IPS-NIHi7 (cell line): ENCODE data around the gene ELAC1.
"Not testable (repeated sequence)": the region's sequence is repeated elsewhere in the genome, so short reads cannot be mapped to it uniquely, and the experiment has no call there.

ENCODE experiments used
- DNase-seq: peaks from one replicate; pipeline ENCODE4 v3.0.0; 2012; ENCODE audit warnings: mixed read lengths; ENCODE audit errors: extremely low spot score

ELAC1 gene

DNA sequence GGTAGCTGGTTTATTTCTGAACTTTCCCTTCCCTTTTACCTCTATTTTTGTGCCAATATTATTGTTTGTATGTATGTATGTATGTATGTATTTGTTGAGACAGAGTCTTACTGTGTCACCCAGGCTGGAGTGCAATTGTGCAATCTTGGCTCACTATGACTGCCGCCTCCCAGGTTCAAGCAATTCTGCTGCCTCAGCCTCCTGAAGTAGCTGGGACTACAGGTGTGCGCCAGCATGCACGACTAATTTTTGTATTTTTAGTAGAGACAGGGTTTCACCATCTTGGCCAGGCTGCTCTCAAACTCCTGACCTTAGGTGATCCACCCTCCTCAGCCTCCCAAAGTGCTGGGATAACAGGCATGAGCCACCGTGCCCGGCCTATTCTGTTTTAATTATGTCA is 4.6 kb downstream of the ELAC1 start:
- DNase-seq = not testable (repeated sequence)

DNA sequence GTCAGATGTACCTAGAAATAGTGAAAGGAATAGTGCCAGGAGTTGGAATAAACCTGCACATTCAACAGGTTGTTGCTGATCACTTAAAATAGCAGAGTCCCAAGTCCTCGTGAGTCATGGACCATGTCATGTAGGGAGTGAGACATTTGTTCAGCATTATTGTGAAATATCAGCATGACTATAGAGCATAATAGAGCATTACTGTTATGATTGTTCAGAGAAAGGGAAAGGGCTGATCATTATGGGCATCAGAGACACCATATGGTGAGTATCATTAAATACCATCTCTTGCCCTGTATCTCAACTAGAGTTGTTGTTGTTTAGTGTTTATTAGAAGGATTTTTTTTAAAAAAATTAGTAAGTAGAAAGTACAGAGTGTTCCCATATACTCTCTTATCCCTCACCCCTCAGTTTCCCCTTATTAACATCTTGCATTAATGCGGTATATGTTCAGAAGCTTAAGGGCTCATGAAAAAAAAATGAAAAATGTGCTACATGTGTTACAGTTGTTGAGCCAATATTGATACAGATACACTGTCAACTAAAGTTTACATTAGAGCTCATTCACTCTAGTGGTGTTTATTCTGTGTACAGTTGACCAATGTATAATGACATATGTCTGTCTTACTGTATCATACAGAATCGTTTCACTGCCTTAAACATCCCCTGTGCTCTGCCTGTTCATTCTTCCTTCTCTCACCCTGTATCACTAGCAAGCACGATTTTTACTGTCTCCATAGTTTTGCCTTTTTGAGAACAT is 5.7 kb downstream of the ELAC1 start:
- no peak for DNase-seq

DNA sequence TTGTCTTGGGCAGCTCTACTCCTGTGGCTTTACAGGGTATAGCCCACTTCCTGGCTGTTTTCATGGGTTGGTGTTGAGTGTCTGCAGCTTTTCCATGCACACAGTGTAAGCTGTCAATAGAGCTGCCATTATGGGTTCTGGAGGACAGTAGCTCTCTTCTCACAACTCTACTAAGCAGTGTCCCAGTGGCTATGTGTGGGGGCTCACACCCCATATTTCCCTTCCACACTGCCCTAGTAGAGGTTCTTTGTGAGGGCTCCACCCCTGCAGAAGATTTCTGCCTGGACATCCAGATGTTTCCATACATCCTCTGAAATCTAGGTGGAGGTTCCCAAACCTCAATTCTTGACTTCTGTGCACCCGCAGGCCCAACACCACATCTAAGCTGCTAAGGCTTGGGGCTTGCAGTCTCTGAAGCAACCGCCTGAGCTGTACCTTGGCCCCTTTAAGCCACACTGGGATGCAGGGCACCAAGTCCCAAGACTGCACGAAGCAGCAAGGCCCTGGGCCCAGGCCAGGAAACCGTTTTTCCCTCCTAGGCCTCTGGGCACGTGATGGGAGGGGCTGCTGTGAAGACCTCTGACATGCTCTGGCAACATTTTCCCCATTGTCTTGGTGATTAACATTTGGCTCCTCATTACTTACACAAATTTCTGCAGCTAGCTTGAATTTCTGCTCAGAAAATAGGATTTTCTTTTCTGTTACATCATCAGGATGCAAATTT is 9.4 kb downstream of the ELAC1 start:
- no peak for DNase-seq

DNA sequence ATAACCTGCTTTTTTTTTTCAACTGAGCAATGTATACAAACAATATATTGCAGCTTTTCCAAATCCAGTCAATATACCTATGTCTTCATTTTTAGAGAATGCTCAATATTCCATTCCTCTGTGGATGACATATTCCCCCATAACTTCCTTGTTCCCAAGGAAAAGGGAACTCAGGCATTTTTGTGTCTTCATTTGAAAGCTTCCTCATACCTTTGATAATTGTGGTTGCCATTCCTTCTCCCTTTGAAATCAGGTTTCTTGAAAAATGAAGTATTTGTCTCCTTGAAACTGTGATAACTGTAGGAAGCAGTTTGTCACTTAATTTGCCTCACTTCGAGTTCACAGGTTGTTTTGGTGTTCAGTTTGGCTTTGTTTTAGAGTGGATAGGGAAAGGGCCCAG is 13.5 kb downstream of the ELAC1 start:
- no peak for DNase-seq

DNA sequence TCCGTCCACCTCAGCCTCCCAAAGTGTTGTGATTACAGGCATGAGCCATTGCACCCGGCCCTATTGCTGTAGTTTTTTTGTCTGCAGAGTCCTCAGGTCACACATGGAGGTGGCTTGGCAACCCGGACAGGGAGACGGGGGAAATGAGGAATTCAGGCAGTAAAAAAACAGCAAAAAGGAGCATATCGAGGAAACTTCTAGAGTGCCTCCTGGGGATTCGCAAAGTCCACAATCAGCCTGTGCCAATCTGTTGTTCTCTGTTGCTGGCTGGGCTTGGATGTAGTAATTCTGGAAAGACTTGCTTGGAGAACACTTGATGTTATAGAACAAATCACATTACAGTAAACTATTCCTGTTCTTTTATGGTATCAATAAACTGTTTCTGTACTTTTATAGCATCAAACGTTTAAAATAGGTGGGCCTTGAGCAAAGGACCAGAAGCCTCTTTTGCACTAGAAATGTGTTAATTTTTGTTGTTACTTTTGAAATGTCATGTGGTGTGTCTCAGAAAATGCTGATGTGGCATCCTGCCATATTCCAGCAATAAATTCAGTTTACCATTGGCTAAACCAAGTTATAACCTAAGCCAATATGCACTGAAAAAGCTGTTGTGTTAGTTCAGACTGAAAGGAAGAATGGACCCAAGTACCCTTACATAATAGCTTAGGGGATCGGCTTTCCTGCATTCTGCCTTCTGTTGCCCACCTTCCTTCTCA is 14.4 kb downstream of the ELAC1 start:
- DNase-seq = no peak

DNA sequence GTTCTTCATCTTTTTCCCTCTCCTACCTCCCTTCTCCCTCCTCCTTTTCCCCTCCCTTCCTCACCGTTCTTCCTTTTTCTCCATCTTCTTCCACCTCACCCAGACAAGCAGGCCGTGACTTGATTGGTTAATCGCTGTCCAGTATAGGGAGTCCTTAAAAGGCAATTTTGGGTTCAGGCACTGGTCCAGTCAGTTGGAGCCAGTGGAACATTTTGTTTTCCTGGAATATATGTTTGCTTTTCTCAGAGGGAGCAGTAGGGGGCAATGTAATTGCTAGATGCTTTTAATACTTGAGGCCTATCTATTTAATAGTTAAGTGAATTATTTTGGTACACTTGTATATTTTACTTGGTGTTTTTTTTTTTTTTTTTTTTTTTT is 15.0 kb downstream of the ELAC1 start:
- DNase-seq = no peak

DNA sequence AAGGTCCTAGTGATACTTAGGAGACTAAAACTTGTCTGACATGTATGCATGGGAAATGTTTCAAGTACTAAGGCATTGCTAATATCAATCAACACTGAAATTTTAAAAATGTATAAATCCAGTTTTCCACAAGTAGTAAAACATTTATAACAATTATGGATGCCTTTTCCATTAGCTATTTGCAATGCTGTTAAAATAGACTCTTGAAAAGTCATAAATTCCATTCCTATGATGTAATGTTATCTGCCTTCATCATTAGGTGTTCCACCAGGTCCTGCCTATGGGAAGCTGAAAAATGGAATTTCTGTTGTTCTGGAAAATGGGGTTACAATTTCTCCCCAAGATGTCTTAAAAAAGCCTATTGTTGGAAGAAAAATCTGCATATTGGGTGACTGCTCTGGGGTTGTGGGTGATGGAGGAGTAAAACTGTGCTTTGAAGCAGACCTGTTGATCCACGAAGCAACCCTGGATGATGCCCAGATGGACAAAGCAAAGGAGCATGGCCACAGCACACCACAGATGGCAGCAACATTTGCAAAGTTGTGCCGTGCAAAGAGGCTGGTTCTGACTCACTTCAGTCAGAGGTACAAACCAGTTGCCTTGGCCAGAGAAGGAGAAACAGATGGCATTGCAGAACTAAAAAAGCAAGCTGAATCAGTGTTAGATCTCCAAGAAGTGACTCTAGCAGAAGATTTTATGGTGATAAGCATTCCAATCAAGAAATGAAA is 18.7 kb downstream of the ELAC1 start:
- DNase-seq = no peak

DNA sequence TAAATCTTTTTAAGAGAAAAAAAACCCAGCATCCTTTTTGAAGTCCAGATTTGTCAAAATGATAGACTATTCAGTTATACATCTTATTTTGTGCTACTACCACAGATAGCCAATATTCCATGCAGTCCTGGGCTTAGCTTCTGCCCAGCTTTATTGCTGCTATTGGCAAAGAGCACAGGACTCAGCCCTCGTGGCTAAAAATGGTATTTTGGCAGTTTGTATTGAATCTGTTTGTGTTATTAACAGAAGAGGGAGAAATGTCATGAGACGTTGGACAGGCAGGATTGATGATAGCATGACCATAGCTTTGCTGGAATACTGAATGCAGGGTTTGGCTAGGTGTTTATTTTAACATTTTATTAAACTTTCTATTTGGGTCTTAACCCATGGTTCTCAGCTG is 19.4 kb downstream of the ELAC1 start:
- DNase-seq = no peak

DNA sequence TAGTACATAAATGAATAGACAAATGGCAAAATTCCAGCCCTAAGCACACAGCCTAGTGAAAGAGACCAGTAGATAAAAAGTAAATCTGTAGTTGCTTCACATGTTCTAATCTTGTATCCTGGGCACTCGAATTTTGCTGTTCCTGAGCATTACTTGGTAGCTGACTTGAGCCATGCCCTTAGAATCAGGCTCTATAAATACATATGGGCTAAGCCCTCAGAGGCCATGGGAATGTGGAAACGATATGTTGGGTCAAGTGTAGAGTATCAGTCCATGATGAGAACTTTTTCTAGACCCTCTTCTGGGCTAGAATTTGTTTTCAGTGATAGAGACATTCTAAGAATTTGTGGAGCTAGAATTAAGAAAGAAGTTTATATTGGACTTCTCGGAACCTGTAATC is 21.9 kb downstream of the ELAC1 start:
- DNase-seq = no peak

DNA sequence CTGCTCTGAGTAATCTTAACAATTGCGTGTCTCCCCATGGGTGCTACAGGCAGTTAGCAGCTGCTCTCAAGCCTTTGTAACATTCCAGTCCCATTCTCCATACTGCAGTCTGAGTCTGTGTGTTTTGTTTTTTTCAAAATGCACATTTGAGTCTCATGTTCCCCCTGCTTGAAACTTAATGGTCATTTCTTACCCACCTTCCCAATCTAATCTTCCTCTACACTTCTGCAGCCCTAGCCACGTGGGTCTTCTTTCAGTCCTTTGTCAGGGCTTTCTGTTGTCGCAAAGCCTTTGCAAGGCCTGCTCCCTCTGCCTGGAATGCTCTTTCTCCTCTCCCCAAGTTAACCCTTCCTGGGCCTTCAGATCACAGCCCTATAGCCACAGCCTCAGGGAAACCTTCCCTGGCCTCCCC is 24.5 kb downstream of the ELAC1 start:
- DNase-seq = peak; percentile 67

DNA sequence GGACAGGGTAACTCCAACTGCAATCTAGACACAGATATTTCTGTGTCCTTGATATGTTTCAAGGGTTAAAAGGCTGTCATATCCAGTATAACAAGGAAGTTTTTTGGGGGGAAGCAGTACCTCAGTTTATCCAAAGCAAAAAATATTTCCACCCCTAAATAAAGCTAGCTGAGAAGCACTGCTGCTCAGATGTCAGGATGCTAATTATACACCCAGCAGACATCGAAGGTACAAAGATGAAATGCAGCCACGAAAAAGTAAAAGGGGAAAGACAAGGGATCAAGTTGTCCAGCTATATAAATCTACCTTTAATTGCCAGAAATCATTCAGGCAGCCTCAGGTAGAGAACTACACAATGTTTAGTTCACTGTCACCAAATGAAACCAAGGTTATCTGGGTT is 26.2 kb downstream of the ELAC1 start:
- no peak for DNase-seq

DNA sequence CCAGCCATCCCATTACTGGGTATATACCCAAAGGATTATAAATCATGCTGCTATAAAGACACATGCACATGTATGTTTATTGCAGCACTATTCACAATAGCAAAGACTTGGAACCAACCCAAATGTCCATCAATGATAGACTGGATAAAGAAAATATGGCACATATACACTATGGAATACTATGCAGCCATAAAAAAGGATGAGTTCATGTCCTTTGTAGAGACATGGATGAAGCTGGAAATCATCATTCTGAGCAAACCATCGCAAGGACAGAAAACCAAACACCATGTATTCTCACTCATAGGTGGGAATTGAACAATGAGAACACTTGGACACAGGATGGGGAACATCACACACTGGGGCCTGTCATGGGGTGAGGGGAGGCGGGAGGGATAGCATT is 35.3 kb downstream of the ELAC1 start:
- DNase-seq = not testable (repeated sequence)

DNA sequence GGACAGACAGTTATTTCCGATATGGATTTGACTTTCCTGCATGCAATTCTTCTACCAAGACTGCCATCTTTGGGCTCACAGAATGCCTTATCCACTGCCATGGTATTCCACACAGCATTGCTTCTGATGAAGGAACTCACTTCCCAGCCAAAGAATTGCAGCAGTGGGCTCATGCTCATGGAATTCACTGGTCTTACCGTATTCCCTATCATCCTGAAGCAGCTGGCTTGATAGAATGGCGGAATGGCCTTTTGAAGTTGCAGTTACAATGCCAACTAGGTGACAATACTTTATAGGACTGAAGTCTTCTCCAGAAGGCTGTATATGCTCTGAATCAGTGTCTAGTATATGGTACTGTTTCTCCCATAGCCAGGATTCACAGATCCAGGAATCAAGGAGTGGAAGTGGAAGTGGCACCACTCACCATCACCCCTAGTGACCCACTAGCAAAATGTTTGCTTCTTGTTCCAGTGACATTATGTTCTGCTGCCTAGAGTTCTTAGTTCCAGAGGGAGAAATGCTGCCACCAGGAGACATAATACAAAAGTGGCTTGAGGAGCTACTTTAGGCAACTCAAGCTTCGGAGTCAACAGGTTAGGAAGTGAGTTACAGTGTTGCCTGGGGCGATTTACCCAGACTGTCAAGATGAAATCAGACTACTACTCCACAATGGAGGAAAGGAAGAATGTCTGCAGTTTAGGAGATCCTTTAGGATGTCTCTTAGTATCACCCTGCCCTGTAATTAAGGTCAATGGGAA is 38.4 kb downstream of the ELAC1 start:
- no peak for DNase-seq

DNA sequence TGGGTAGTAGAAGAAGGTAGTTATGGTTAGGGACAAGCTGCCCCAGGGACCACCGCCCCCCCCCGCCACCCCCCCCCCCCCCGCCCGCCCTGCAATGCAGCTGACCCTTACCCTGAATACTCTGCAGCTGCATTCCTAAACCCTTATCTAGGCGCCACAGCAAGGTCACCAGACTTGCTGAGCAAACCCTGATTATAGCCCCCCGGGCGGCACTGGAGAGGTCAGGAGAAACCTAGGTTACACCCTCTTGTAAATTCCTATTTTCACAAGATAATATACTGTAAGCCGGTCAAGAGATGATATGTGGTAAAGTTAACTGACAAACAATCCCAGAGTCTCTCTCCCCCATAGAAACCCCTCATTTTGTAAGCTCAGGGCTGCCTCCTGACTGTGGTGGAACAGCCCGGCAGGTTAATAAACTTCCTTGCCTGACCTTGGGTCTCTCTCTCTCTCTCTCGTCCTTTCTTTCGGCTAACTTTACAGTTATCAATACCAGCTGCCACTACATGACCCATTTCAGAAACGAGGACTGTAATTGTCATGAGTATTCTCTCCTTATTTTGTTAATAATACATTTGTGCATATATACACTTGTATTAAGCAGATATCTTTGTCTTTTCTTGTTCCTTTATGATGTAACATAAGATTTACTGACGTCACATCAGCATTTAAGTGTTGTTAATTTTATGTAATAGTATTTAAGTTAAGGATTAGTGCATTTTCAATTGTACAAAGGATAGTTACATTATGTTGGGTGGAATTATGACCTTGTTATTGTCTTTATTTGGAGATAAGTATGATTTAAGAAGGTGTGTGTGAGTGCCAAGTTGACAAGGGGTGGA is 39.3 kb downstream of the ELAC1 start:
- DNase-seq = no peak

DNA sequence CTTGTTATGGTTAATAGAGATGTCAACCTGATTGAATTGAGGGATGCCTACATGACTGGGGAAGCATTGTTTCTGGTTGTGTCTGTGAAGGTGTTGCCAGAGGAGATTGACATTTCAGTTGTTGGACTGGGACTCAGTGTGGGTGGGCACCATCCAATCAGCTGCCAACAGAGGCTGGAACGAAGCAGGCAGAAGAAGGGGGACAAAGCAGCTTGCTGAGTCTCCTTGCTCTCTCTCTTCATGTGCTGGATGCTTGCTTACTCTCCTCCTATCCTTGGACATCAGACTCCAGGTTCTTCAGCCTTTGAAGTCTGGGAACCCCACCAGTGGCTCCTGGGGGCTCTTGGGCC is 39.9 kb downstream of the ELAC1 start:
- DNase-seq = no peak

DNA sequence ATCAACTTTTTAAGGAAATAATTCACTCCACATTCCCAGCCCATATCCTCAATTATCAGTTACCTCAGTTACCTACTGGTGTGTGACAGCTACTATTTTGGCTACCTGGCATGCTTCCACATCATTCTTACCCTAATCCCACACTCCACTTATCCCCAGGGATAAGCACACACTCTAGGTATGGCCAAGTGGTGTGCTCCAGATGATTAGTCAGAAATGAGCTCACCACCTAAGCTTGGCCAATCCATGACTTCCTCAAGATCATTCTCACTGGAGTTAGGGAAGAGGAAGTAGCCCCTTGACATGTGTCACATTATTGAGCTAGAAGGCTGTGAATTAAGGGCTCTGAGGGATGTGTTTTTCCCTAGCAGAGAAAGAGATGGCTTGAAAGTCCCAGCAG is 41.2 kb downstream of the ELAC1 start:
- DNase-seq = no peak

DNA sequence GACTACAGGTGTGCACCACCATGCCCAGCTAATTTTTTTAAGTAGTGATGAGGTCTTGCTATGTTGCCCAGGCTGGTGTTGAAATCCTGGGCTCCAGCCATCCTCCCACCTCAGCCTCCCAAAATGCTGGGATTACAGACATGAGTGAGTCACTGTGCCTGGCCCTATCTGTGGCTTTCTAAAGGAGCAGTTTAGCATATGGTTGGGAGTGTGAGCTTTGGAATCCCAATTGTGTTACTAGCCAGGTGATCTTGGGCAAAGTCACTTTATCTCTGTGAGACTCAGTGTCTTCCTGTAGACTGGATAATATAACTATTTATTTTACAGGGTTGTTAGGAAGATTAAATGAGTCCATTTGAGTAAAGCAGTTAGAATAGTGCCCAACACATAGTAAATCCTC is 42.4 kb downstream of the ELAC1 start:
- no peak for DNase-seq

DNA sequence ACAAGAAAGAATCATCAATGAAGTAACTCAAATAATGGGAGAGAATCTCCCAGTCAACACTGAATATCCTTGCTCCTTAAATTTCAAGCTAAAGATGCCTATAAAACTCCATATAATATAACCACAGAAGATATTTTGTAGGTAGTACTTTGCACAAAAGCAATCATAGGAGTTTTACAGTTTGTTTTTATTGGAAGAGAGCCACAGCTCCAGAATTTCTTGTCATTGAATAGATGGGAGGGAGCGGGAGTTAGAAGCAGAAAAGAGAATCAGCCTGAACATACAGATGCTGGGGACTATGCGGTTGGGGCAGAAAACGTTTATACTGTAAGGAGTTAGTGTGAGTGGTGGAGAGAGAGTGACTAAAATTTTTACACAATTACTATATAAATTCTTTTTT is 43.9 kb downstream of the ELAC1 start:
- DNase-seq = no peak

DNA sequence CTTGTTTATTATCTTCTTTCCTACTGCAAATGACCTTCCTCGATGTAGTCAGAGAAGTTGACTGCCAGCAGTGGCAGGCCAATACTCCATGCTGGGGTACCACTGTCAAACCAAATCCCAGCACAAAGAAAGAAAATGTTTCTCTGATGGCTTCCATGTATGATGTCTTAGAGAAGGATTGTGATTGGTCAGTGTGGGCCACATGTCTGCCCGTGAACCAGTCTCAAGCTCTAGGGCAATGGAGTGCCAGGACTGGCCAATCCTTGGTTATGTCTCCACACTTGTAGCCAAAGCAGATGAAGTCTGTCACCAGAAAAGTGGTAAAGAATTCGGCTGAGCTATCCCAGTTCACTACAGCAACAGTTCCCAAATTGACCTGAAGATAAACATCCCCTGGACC is 44.6 kb downstream of the ELAC1 start:
- DNase-seq = no peak

DNA sequence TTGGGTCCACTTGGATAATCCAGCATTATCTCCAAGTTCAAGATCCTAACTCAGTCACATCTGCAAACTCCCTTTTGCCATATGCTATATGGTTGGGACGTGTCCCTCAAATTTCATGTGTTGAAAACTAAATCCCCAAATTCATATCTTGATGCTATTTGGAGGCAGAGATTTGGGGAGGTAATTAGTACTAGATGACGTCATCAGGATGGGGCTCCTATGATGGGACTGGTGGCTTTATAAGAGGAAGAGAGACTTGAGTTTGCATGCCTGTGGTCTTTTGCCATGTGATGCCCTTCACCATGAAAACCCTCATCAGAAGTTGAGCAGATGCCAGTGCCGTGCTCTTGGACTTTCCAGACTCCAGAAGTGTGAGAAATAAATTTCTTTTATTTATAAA is 45.4 kb downstream of the ELAC1 start:
- DNase-seq = no peak
